ENCODE results near the gene VEZF1.

Gene VEZF1

GRCh38 chr17:58005728-58006559 is 17.9 kb upstream of the VEZF1 start:
- Histone ChIP-seq H3K9ac (ENCODE audit: low read length) (peak overlapping the region; percentile 100), H3K27ac (ENCODE audit: low read depth, low read length) (peak overlapping the region; percentile 98), H3K27me3 (ENCODE audit: control insufficient read depth, insufficient read depth, low read length) (no peaks in the 10 kb centered on the region), H3K4me1 (ENCODE audit: control insufficient read depth, insufficient read depth, low read length) (peaks cover 24% of the 10 kb centered on the region), H3K4me3 (ENCODE audit: low read length) (peak overlapping the region; percentile 91), H3K36me3 (ENCODE audit: control insufficient read depth, insufficient read depth, low read length) (peaks cover 10% of the 10 kb centered on the region)

- Histone ChIP-seq H3K27ac (ENCODE audit: low read depth, low read length) (peak overlapping the region; percentile 98), H3K4me3 (ENCODE audit: low read length) (peak overlapping the region; percentile 91), H3K9ac (ENCODE audit: low read length) (peak overlapping the region; percentile 34), H3K4me1 (ENCODE audit: control insufficient read depth, insufficient read depth, low read length) (peaks cover 24% of the 10 kb centered on the region), H3K27me3 (ENCODE audit: control insufficient read depth, insufficient read depth, low read length) (no peaks in the 10 kb centered on the region), H3K36me3 (ENCODE audit: control insufficient read depth, insufficient read depth, low read length) (peaks cover 10% of the 10 kb centered on the region)
Observed at GRCh38 chr17:58005031-58005727, 17.1 kb upstream of the VEZF1 start.

- H3K27ac ChIP-seq (ENCODE audit: low read depth, low read length), result no peak overlapping the region
Observed at GRCh38 chr17:58004060-58004459, 16.0 kb upstream of the VEZF1 start.

DNA sequence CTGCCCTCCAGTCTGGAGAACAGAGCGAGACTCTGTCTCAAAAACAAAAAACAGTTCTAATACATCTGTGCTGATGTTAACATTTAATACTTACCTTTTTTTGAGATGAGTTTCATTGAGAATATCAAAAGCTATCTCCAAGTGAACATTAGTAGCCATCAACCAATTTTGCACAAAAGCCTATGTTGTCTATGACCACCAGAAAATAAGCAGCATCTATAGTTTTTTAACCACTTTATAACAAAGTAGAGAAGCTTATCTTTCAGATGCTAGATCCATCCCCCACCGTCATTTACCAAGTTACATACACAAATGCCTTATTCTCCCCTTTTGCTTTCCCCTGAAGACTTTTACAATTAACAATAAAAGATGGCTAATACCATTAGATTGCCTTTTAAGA is 14.9 kb upstream of the VEZF1 start:
- no peak overlapping the region for H3K4me3 ChIP-seq (ENCODE audit: low read length)
- H3K9ac ChIP-seq (ENCODE audit: low read length), result no peak overlapping the region
- peaks cover 10% of the 10 kb centered on the region for H3K36me3 ChIP-seq (ENCODE audit: control insufficient read depth, insufficient read depth, low read length)
- peaks cover 24% of the 10 kb centered on the region for H3K4me1 ChIP-seq (ENCODE audit: control insufficient read depth, insufficient read depth, low read length)
- H3K27me3 ChIP-seq (ENCODE audit: control insufficient read depth, insufficient read depth, low read length), result no peaks in the 10 kb centered on the region
- no peak overlapping the region for H3K27ac ChIP-seq (ENCODE audit: low read depth, low read length)

More at GRCh38 chr17:58004060-58004459, 16.0 kb upstream of the VEZF1 start:
- no peak overlapping the region for H3K9ac ChIP-seq (ENCODE audit: low read length)
- H3K36me3 ChIP-seq (ENCODE audit: control insufficient read depth, insufficient read depth, low read length), result peaks cover 10% of the 10 kb centered on the region
- H3K27me3 ChIP-seq (ENCODE audit: control insufficient read depth, insufficient read depth, low read length), result no peaks in the 10 kb centered on the region
- H3K4me3 ChIP-seq (ENCODE audit: low read length), result no peak overlapping the region
- H3K4me1 ChIP-seq (ENCODE audit: control insufficient read depth, insufficient read depth, low read length), result peaks cover 24% of the 10 kb centered on the region

DNA sequence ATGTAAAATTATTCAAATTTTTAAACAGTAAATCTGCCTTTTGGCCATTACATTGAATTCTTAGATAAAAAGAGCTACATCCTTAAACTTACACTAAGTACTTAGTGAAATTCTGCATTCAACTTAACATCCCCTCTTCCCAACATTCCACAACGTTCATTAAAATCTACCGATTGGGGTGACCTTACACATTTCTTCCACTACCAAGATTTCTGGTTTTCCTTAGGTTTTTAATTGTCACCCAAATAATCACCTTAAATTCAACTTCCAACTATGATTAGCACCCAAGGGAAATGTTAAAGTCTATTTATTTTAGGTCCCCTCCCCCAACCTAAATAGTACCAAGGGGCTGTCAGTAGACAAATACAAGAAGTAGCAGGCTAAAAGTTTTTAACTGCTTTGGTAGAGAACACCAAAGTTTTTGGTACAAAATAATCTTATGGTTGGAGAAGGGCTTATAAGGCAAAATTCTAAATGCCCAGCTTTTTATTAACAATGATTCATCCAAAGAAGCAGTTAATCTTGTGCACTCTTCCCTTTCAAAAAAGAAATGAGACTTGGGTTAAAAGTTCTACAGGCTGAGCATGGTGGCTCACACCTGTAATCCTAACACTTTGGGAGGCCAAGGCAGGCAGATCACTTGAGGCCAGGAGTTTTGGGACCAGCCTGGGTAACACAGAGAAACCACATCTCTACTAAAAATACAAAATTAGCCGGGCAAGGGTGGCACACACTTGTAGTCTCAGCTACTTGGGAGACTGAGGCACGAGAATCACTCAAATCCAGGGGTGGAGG is 14.3 kb upstream of the VEZF1 start:
- H3K4me1 ChIP-seq (ENCODE audit: control insufficient read depth, insufficient read depth, low read length), result peaks cover 24% of the 10 kb centered on the region

DNA sequence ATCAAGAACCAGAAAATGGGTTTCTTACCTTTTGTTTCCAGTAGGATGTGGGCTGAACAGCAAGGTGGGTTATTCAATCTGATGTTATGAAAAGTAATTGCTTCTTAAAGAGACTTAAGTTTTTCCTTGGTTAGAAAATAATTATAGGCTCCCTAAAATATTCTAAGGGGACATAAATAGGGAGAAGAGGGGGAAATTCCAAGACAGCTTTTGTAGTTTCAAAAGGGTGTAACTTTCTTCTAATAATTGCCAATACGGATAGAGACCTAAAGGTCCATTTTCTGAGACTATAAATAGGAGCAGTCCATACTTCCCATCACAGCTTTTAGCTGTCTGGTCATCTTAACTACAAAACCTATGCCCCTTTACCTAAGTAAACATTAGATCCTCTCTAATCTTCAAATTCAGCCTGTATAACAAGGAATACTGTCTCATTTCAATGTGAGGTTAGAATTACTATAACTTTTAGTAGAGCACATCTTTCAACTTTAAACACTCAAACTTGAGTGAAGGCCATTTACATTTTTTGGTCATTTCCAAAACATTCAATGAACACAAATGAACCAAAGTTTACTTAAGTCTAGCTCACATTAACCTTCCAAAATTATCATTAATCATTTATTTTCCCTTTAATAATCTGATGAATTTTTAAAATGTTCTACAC is 13.5 kb upstream of the VEZF1 start:
- H3K4me3 ChIP-seq (ENCODE audit: low read length), result no peak overlapping the region
- peaks cover 7% of the 10 kb centered on the region for H3K36me3 ChIP-seq (ENCODE audit: control insufficient read depth, insufficient read depth, low read length)
- no peak overlapping the region for H3K27ac ChIP-seq (ENCODE audit: low read depth, low read length)
- peaks cover 24% of the 10 kb centered on the region for H3K4me1 ChIP-seq (ENCODE audit: control insufficient read depth, insufficient read depth, low read length)
- H3K9ac ChIP-seq (ENCODE audit: low read length), result no peak overlapping the region
- no peaks in the 10 kb centered on the region for H3K27me3 ChIP-seq (ENCODE audit: control insufficient read depth, insufficient read depth, low read length)

More for the DNA sequence above, 14.3 kb upstream of the VEZF1 start:
- Histone ChIP-seq H3K27ac (ENCODE audit: low read depth, low read length) (no peak overlapping the region), H3K36me3 (ENCODE audit: control insufficient read depth, insufficient read depth, low read length) (peaks cover 10% of the 10 kb centered on the region), H3K27me3 (ENCODE audit: control insufficient read depth, insufficient read depth, low read length) (no peaks in the 10 kb centered on the region), H3K9ac (ENCODE audit: low read length) (no peak overlapping the region), H3K4me3 (ENCODE audit: low read length) (no peak overlapping the region)

DNA sequence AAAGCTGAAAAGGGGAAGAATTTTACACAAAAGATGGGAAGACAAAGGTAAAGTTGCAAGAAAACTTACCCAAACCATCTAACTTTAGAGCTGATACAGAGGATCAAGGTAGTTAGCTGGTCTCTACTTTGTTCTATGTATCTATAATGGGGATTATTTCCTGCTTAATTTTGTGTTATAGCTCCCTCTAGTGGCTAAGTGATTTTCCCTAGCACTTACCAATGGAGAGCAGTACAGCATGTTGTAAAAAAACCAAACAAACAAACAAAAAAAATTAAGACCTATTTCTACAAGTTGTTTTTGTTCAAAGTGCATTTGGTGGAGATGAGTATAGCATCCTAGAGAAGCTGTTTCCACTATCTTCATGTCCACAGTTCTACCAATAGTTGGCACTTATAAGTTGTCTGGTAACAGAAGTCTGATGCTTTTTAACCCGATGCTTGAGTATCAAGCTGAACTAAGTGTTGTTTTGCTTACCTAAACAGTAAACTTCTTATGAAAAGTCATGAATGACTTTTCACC is 11.5 kb upstream of the VEZF1 start:
- Histone ChIP-seq H3K27me3 (ENCODE audit: control insufficient read depth, insufficient read depth, low read length) (no peaks in the 10 kb centered on the region), H3K27ac (ENCODE audit: low read depth, low read length) (no peak overlapping the region), H3K36me3 (ENCODE audit: control insufficient read depth, insufficient read depth, low read length) (peaks cover 4% of the 10 kb centered on the region), H3K4me1 (ENCODE audit: control insufficient read depth, insufficient read depth, low read length) (peaks cover 17% of the 10 kb centered on the region), H3K4me3 (ENCODE audit: low read length) (no peak overlapping the region), H3K9ac (ENCODE audit: low read length) (no peak overlapping the region)

- Histone ChIP-seq H3K36me3 (ENCODE audit: control insufficient read depth, insufficient read depth, low read length) (no peaks in the 10 kb centered on the region), H3K27ac (ENCODE audit: low read depth, low read length) (no peak overlapping the region), H3K4me3 (ENCODE audit: low read length) (no peak overlapping the region), H3K4me1 (ENCODE audit: control insufficient read depth, insufficient read depth, low read length) (peaks cover 16% of the 10 kb centered on the region), H3K27me3 (ENCODE audit: control insufficient read depth, insufficient read depth, low read length) (no peaks in the 10 kb centered on the region), H3K9ac (ENCODE audit: low read length) (no peak overlapping the region)
Observed at GRCh38 chr17:57999010-57999495, 11.0 kb upstream of the VEZF1 start.

- Histone ChIP-seq H3K36me3 (ENCODE audit: control insufficient read depth, insufficient read depth, low read length) (no peaks in the 10 kb centered on the region), H3K27ac (ENCODE audit: low read depth, low read length) (no peak overlapping the region), H3K4me3 (ENCODE audit: low read length) (no peak overlapping the region), H3K4me1 (ENCODE audit: control insufficient read depth, insufficient read depth, low read length) (peaks cover 20% of the 10 kb centered on the region), H3K9ac (ENCODE audit: low read length) (no peak overlapping the region), H3K27me3 (ENCODE audit: control insufficient read depth, insufficient read depth, low read length) (no peaks in the 10 kb centered on the region)
Observed at GRCh38 chr17:57997085-57997809, 9.2 kb upstream of the VEZF1 start.

GRCh38 chr17:57995076-57995956 is 7.3 kb upstream of the VEZF1 start:
- H3K36me3 ChIP-seq (ENCODE audit: control insufficient read depth, insufficient read depth, low read length), result no peaks in the 10 kb centered on the region
- peaks cover 20% of the 10 kb centered on the region for H3K4me1 ChIP-seq (ENCODE audit: control insufficient read depth, insufficient read depth, low read length)
- H3K4me3 ChIP-seq (ENCODE audit: low read length), result no peak overlapping the region
- H3K27me3 ChIP-seq (ENCODE audit: control insufficient read depth, insufficient read depth, low read length), result no peaks in the 10 kb centered on the region
- peak overlapping the region; percentile 57 for H3K27ac ChIP-seq (ENCODE audit: low read depth, low read length)
- no peak overlapping the region for H3K9ac ChIP-seq (ENCODE audit: low read length)
